DOHH2 (cell line): ENCODE data around the gene CCDC138.

Experiments used
- H3F3A ChIP-seq: fragments of 200-600 bp; sonication (generic), shearing (Covaris generic); 2 replicates; pipeline ENCODE4 v1.6.0; 2016; ENCODE audit warnings: antibody characterized with exemption, mild to moderate bottlenecking; ENCODE audit not compliant: control insufficient read depth, insufficient read depth
- H3K27ac ChIP-seq: fragments of 200-600 bp; sonication (generic); 2 replicates; pipeline ENCODE4 v1.5.1; 2014; ENCODE audit warnings: low read depth, mild to moderate bottlenecking, low read length, moderate library complexity
- H3K27me3 ChIP-seq: fragments of 200-600 bp; sonication (generic); 2 replicates; pipeline ENCODE4 v1.6.1; 2014; ENCODE audit warnings: mild to moderate bottlenecking, low read length, mixed read lengths; ENCODE audit not compliant: control insufficient read depth
- H3K36me3 ChIP-seq: fragments of 200-600 bp; sonication (generic); 2 replicates; pipeline ENCODE4 v1.6.1; 2014; ENCODE audit warnings: mild to moderate bottlenecking, low read length, moderate library complexity, mixed read lengths; ENCODE audit not compliant: control insufficient read depth
- H3K4me1 ChIP-seq: fragments of 200-600 bp; sonication (generic); 2 replicates; pipeline ENCODE4 v1.6.1; 2014; ENCODE audit warnings: mild to moderate bottlenecking, low read length, mixed read lengths; ENCODE audit not compliant: control insufficient read depth
- H3K4me2 ChIP-seq: fragments of 200-600 bp; sonication (generic); 2 replicates; pipeline ENCODE4 v1.6.0; 2014; ENCODE audit warnings: mild to moderate bottlenecking, low read length, moderate library complexity
- H3K4me3 ChIP-seq: fragments of 200-600 bp; sonication (generic); 2 replicates; pipeline ENCODE4 v1.5.1; 2014; ENCODE audit warnings: mild to moderate bottlenecking, low read length, mixed read lengths
- H3K79me2 ChIP-seq: fragments of 200-600 bp; sonication (generic); 2 replicates; pipeline ENCODE4 v1.6.1; 2014; ENCODE audit warnings: mild to moderate bottlenecking, low read length, mixed read lengths; ENCODE audit not compliant: control insufficient read depth
- H3K9me2 ChIP-seq: fragments of 200-600 bp; sonication (generic); replicated peaks from 2 replicates; pipeline ENCODE4 v1.6.1; 2014; ENCODE audit warnings: mild to moderate bottlenecking, low read length, mixed read lengths; ENCODE audit not compliant: control insufficient read depth
- H3K9me3 ChIP-seq: fragments of 200-600 bp; sonication (generic); 2 replicates; pipeline ENCODE4 v1.6.1; 2014; ENCODE audit warnings: antibody characterized with exemption, low read length, mixed read lengths; ENCODE audit not compliant: control insufficient read depth, insufficient read depth
- H4K20me1 ChIP-seq: fragments of 200-600 bp; sonication (generic); 2 replicates; pipeline ENCODE4 v1.6.0; 2014; ENCODE audit warnings: low read depth, mild to moderate bottlenecking, antibody characterized with exemption, low read length, moderate library complexity; ENCODE audit not compliant: control insufficient read depth, insufficient read depth
- EZH2phosphoT487 ChIP-seq: fragments of 200-600 bp; sonication (generic); IDR thresholded peaks from 2 replicates; pipeline ENCODE4 v1.6.1; 2017; ENCODE audit warnings: borderline replicate concordance, mild to moderate bottlenecking, antibody characterized with exemption, low read length, moderate library complexity, mixed read lengths
- TF ChIP-seq, protein P1 (sequence below): fragments of 200-600 bp; sonication (generic); IDR thresholded peaks from one replicate; pipeline ENCODE4 v1.5.1; 2014; ENCODE audit warnings: antibody characterized with exemption, mild to moderate bottlenecking, low read depth, low read length; ENCODE audit not compliant: poor library complexity, severe bottlenecking

CCDC138 gene

DNA sequence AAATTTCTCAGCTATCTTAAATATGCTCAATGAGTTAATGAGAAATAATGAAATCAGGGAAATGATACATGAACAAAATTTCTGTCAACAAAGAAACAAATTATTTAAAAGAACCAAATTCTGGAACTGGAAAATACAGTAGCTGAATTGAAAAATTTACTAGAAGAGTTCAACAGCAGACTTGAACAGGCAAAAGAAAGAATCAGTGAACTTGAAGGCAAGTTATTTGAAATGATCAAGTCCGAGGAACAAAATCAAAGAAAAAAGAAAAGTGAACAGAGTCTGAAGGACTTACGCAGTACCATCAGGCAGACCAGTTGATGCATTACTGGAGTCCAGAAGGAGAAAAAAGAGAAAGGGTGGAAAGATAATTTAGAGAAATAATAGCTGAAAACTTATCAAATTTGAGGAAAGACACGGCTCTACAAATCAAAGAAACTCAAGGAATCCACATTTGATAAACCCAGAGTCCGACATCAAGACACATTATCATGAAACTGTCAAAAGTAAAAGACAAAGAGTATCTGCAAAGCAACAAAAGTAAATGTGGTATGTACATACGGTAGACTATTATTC, 83.6 kb downstream of the CCDC138 start:
- H3K27ac ChIP-seq, result no peak overlapping the region
- no peaks in the 10 kb centered on the region for H3K27me3 ChIP-seq
- peaks cover 50% of the 10 kb centered on the region for H3K36me3 ChIP-seq
- no peak for TF ChIP-seq EZH2phosphoT487
- TF ChIP-seq, protein P1, sequence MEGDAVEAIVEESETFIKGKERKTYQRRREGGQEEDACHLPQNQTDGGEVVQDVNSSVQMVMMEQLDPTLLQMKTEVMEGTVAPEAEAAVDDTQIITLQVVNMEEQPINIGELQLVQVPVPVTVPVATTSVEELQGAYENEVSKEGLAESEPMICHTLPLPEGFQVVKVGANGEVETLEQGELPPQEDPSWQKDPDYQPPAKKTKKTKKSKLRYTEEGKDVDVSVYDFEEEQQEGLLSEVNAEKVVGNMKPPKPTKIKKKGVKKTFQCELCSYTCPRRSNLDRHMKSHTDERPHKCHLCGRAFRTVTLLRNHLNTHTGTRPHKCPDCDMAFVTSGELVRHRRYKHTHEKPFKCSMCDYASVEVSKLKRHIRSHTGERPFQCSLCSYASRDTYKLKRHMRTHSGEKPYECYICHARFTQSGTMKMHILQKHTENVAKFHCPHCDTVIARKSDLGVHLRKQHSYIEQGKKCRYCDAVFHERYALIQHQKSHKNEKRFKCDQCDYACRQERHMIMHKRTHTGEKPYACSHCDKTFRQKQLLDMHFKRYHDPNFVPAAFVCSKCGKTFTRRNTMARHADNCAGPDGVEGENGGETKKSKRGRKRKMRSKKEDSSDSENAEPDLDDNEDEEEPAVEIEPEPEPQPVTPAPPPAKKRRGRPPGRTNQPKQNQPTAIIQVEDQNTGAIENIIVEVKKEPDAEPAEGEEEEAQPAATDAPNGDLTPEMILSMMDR, result no peak
- H3K9me3 ChIP-seq, result peaks cover 3% of the 10 kb centered on the region; the same call in 1 of the 2 replicates
- H3K79me2 ChIP-seq, result no peaks in the 10 kb centered on the region
- H3K9me2 ChIP-seq, result no peaks in the 10 kb centered on the region
- H4K20me1 ChIP-seq, result no peaks in the 10 kb centered on the region
- no peak overlapping the region for H3K4me3 ChIP-seq
- H3K4me1 ChIP-seq, result no peaks in the 10 kb centered on the region
- no peaks in the 10 kb centered on the region for H3F3A ChIP-seq
- no peak overlapping the region for H3K4me2 ChIP-seq

DNA sequence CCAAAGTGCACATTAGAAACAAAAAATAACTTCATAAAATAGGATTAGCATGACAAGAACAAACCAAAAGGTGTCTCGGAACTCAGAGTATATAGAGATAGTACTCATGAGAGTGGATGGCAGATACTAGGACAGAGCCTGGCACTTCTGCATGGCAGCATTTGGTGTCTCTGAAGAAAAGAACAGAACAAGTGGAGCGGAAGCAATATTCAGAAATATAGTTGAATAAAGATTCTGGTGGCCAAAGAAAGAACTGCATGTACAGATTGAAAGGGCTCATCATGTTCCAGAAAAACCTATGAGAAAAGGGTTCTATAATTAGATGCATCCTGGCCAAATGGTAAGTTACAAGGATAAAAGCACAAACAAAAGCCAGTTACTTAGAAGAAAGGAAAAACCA, 90.9 kb downstream of the CCDC138 start:
- Histone ChIP-seq H3K4me2 (no peak overlapping the region), H3K36me3 (peaks cover 25% of the 10 kb centered on the region), H3K79me2 (no peaks in the 10 kb centered on the region), H3K9me3 (no peaks in the 10 kb centered on the region), H3K27ac (no peak overlapping the region), H3F3A (no peaks in the 10 kb centered on the region), H3K4me3 (no peak overlapping the region), H3K27me3 (no peaks in the 10 kb centered on the region), H4K20me1 (no peaks in the 10 kb centered on the region), H3K4me1 (no peaks in the 10 kb centered on the region), H3K9me2 (no peaks in the 10 kb centered on the region)
- TF ChIP-seq EZH2phosphoT487, result no peak
- TF ChIP-seq, protein P1, result no peak

DNA sequence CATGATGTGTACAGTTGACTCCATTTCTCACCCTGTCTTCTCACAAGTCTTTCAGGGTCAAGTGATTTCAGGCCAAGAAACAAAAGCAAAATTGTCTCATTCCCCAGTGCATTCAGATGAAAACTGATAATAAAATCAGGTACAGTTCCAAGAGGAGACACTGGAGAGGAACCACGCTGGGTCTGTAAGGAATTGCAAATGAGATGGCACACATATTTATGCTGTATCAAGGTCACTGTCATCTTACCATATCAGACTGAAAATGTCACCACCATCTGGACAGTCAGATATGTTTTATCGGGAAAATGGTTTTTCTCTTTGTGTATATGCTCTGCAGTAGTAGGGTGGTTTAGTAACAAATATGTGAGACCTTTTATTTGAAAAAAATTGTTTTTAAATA, 91.7 kb downstream of the CCDC138 start:
- Histone ChIP-seq H3K4me3 (no peak overlapping the region), H3K4me2 (no peak overlapping the region), H3K27ac (no peak overlapping the region), H3K36me3 (peaks cover 25% of the 10 kb centered on the region), H3F3A (no peaks in the 10 kb centered on the region), H3K79me2 (no peaks in the 10 kb centered on the region), H4K20me1 (no peaks in the 10 kb centered on the region), H3K4me1 (no peaks in the 10 kb centered on the region), H3K9me3 (no peaks in the 10 kb centered on the region), H3K27me3 (no peaks in the 10 kb centered on the region), H3K9me2 (no peaks in the 10 kb centered on the region)
- TF ChIP-seq, protein P1, result no peak
- TF ChIP-seq EZH2phosphoT487, result no peak
